ENCODE data around the gene USP11. TPM values are rescaled to one million over a fixed set of nuclear protein-coding genes. Genes with fewer than 3 reads are reported as not detected.

USP11 gene
- 10 to 100 TPM; 45.7 to 49.2 TPM for total RNA-seq

- ATAC-seq: peak; percentile 17 to 52
- H3K27me3 Mint-ChIP-seq: no peaks in the 10 kb centered on the region
- peak within 1 kb of the TSS; percentile 91 to 94 for H3K27ac Mint-ChIP-seq
- H3K4me3 Mint-ChIP-seq: peak within 1 kb of the TSS; percentile 93
- H3K9me3 Mint-ChIP-seq: no peaks in the 10 kb centered on the region
- no peak for DNase-seq (ENCODE audit: low spot score)
- no peaks in the 10 kb centered on the region for H3K36me3 Mint-ChIP-seq
- H3K4me1 Mint-ChIP-seq (ENCODE audit: low read depth in 2 of 2): peaks cover 11 to 22% of the 10 kb centered on the region in 2 donors
Measured at GRCh38 chrX:47232803-47233332, at the start of gene USP11. USP11 (plus strand) TSS chrX:47233009; CDS start chrX:47233044, 35 bp downstream.

DNA sequence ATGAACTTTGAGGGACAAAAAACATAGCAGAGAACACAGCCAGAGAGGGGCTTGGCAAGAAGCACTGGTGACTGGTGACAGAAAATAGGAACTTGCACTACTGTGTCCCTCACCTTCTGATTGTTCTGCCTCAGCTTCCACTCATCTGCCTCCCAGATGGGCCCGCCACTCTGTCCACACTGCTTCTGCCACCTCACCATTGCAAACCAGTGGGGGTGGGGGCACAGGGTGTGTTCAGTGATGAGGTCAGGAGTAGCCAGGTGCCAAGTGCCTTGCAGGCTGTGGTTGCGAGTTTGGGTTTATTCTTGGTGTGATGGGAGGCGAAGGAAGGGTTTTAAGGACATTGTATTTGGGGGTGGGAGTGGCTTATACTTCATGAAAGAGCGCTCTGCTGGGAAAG lies 48.3 kb upstream of the USP11 start:
- Mint-ChIP-seq H3K36me3 (peaks cover 4% of the 10 kb centered on the region), H3K4me3 (no peak overlapping the region), H3K9me3 (no peaks in the 10 kb centered on the region), H3K27me3 (peaks cover 0 to 7% of the 10 kb centered on the region in 2 donors), H3K4me1 (ENCODE audit: low read depth in 2 of 2) (peaks cover 4 to 7% of the 10 kb centered on the region in 2 donors), H3K27ac (no peak overlapping the region)
- DNase-seq (ENCODE audit: low spot score): no peak
- ATAC-seq: no peak

GRCh38 chrX:47185241-47185640 lies 47.6 kb upstream of the USP11 start:
- Mint-ChIP-seq H3K27me3 (peaks cover 0 to 7% of the 10 kb centered on the region in 2 donors), H3K4me1 (ENCODE audit: low read depth in 2 of 2) (peaks cover 4 to 7% of the 10 kb centered on the region in 2 donors), H3K9me3 (no peaks in the 10 kb centered on the region), H3K27ac (no peak overlapping the region), H3K36me3 (peaks cover 4% of the 10 kb centered on the region), H3K4me3 (no peak overlapping the region)
- DNase-seq (ENCODE audit: low spot score) (no peak), ATAC-seq (no peak)

DNA sequence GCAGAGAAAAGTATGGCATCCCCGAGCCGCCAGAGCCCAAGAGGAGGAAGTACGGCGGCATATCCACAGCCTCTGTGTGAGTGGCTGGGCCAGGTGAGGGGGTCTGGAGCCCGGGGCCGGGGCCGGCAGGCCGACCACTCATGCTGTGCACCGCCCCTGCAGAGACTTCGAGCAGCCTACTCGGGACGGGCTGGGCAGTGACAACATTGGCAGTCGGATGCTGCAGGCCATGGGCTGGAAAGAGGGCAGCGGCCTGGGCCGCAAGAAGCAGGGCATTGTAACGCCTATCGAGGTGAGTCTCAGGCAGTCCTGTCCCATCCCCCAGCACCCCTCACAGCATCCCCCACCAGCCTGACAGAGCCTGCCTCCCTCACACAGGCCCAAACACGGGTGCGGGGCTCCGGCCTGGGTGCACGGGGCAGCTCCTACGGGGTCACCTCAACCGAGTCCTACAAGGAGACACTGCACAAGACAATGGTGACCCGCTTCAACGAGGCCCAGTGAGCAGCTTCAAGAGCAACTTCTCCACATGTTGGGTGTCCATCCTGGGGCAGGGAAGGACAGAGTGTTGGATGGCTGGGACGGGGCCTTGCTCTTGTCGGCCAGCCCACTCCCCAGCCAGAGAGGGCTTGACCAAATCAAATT lies 46.6 kb upstream of the USP11 start:
- Mint-ChIP-seq H3K36me3 (peaks cover 4% of the 10 kb centered on the region), H3K27me3 (peaks cover 0 to 7% of the 10 kb centered on the region in 2 donors), H3K9me3 (no peaks in the 10 kb centered on the region), H3K4me1 (ENCODE audit: low read depth in 2 of 2) (peaks cover 7 to 13% of the 10 kb centered on the region in 2 donors), H3K4me3 (no peak overlapping the region), H3K27ac (no peak overlapping the region)
- DNase-seq (ENCODE audit: low spot score): peak; percentile 53
- no peak for ATAC-seq

DNA sequence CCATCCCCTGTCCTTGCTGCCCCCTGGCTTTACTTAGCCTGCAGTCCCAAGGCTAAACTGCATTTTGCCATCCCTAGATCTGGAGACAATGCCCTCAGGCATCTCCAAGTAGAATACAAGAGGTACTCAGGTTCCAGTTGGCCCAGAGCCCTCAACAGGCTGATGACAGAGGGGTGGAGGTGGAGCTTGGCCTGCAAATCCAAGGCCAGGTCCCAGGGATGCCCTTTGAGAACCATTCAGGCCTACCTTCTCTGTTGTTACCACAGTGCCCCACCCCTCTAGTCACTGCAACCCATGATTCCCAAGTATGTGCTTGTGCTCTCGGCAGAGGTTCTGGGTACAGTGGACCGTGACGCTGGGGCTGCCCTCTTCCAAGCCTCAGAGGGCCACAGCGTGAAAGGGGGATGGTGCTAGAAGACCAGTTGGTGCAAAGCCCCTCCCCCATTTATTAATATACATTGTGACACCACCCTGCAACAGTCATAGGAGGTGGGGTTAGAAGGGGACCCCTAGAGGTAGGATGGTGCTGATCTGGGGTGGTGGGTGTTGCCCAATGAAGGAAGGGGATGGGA lies 45.6 kb upstream of the USP11 start:
- H3K36me3 Mint-ChIP-seq: peaks cover 4% of the 10 kb centered on the region
- no peak overlapping the region for H3K27ac Mint-ChIP-seq

GRCh38 chrX:47189906-47190305 lies 42.9 kb upstream of the USP11 start:
- Mint-ChIP-seq H3K27ac (no peak overlapping the region), H3K4me1 (ENCODE audit: low read depth in 2 of 2) (peaks cover 25 to 35% of the 10 kb centered on the region in 2 donors), H3K4me3 (no peak overlapping the region), H3K27me3 (peaks cover 0 to 3% of the 10 kb centered on the region in 2 donors), H3K36me3 (no peaks in the 10 kb centered on the region), H3K9me3 (no peaks in the 10 kb centered on the region)
- ATAC-seq (no peak), DNase-seq (ENCODE audit: low spot score) (no peak)

More for the DNA sequence above, 45.6 kb upstream of the USP11 start:
- Mint-ChIP-seq H3K9me3 (no peaks in the 10 kb centered on the region), H3K27me3 (peaks cover 0 to 7% of the 10 kb centered on the region in 2 donors), H3K4me3 (no peak overlapping the region), H3K4me1 (ENCODE audit: low read depth in 2 of 2) (peaks cover 7 to 16% of the 10 kb centered on the region in 2 donors)
- DNase-seq (ENCODE audit: low spot score) (no peak), ATAC-seq (no peak)

- Mint-ChIP-seq H3K9me3 (no peaks in the 10 kb centered on the region), H3K4me1 (ENCODE audit: low read depth in 2 of 2) (peaks cover 32 to 41% of the 10 kb centered on the region in 2 donors), H3K27ac (peak overlapping the region; percentile 95 to 97), H3K36me3 (no peaks in the 10 kb centered on the region), H3K27me3 (peaks cover 0 to 2% of the 10 kb centered on the region in 2 donors), H3K4me3 (peak overlapping the region; percentile 95)
- peak; percentile 87 to 91 for ATAC-seq
- peak; percentile 90 for DNase-seq (ENCODE audit: low spot score)
Measured at GRCh38 chrX:47190445-47191269, 42.2 kb upstream of the USP11 start.

DNA sequence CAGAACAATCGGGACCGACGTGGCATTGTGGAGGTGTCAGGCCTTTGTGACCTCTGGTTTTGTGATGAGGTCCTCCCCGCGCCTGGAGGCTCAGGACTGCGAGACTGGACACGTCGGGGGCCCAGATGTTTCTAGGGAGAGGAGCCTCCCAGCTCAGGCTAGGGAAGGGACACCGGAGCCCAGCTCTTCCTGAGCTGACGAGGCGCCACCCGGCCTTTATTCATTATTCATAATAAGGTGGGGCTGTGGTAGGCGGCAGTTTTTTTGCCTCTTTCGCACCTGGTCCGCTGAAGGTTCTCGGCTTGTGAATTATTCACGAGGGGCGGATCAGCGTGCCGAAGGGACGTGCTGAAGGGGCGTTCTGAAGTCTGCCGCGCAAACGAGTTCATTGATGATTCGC lies 41.5 kb upstream of the USP11 start:
- H3K4me1 Mint-ChIP-seq (ENCODE audit: low read depth in 2 of 2): peaks cover 39 to 48% of the 10 kb centered on the region in 2 donors
- no peaks in the 10 kb centered on the region for H3K27me3 Mint-ChIP-seq
- H3K9me3 Mint-ChIP-seq: no peaks in the 10 kb centered on the region
- H3K27ac Mint-ChIP-seq: peak overlapping the region; percentile 95 to 97
- ATAC-seq: no peak
- no peaks in the 10 kb centered on the region for H3K36me3 Mint-ChIP-seq
- no peak for DNase-seq (ENCODE audit: low spot score)
- peak overlapping the region; percentile 95 for H3K4me3 Mint-ChIP-seq

DNA sequence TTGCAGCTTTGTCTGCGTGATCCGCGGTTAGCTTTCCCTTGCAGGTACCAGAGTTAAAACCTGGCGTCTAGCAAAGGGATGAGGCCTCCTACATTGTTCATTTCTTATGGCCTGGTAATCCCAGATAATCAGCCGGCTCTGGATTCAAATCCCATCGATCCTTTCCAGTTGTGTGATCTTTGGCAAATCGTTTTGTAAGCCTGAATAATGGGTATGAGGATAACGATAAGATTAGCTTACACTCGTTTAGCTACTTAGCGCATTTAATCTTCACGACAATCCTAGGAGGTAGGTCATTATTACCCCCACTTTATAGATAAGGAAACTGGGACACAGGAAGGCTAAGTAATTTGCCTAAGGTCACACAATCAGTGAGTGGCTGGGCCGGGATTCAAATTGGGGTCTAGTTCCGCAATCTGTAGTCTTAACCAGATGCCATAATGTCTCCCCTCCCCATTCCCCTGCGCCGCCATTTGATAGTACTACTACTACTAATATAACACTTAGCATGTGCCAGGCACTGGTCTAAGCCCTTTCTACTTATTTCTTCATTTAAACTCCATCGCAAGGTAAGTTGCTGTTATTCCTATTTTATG lies 40.9 kb upstream of the USP11 start:
- H3K4me3 Mint-ChIP-seq: peak overlapping the region; percentile 95
- DNase-seq (ENCODE audit: low spot score) (no peak), ATAC-seq (no peak)
- no peaks in the 10 kb centered on the region for H3K27me3 Mint-ChIP-seq
- no peaks in the 10 kb centered on the region for H3K9me3 Mint-ChIP-seq
- no peaks in the 10 kb centered on the region for H3K36me3 Mint-ChIP-seq
- peaks cover 42 to 54% of the 10 kb centered on the region in 2 donors for H3K4me1 Mint-ChIP-seq (ENCODE audit: low read depth in 2 of 2)
- peak overlapping the region; percentile 95 to 97 for H3K27ac Mint-ChIP-seq

DNA sequence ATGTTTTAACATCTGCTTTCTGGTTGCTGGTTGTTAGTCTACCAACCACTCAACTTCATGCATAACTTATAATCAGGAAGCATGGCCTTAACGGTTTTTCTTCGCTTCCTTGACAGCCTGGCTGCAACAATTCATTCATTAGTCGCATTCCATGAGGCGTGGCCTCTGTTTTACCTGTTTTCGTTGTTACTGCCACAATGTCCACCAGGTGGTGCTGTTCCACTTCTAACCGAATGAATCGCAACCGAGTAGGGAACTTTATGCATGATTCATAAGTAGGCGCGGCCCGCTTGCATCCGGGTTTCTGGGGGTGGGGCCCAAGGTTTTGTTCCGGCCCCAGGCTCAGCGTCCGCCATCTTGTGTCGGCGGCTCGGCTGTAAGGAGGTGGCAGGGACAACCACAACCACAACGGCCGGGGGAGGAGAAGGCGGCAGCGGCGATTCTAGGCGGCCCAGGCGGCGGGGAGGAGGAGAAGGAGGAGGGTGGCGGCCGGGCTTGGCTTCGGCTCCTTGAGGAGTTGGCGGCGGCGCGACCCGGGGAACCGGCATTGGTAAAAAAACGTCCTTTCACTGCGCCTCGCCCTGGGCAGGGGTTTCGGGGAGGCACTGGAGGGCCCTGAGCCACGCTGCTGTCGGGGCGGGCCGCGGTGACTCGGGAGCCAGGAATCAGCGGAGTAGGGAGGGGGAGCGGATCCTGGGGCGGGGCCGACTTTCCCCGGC lies 39.2 kb upstream of the USP11 start, which contains the start of gene UBA1:
UBA1 (plus strand) TSS at position 355 of the 719 bp plus-strand sequence. CDS start 4,974 bp downstream, outside the sequence.
- no peaks in the 10 kb centered on the region for H3K27me3 Mint-ChIP-seq
- ATAC-seq (peak; percentile 87 to 94), DNase-seq (ENCODE audit: low spot score) (peak; percentile 97)
- H3K4me3 Mint-ChIP-seq: peak within 1 kb of the TSS; percentile 95
- no peaks in the 10 kb centered on the region for H3K9me3 Mint-ChIP-seq
- peak within 1 kb of the TSS; percentile 90 to 99 for H3K27ac Mint-ChIP-seq
- peaks cover 44 to 59% of the 10 kb centered on the region in 2 donors for H3K4me1 Mint-ChIP-seq (ENCODE audit: low read depth in 2 of 2)
- H3K36me3 Mint-ChIP-seq: no peaks in the 10 kb centered on the region

- peak overlapping the region; percentile 90 to 99 for H3K27ac Mint-ChIP-seq
- H3K4me1 Mint-ChIP-seq (ENCODE audit: low read depth in 2 of 2): peaks cover 40 to 63% of the 10 kb centered on the region in 2 donors
- no peak for ATAC-seq
- no peaks in the 10 kb centered on the region for H3K9me3 Mint-ChIP-seq
- no peaks in the 10 kb centered on the region for H3K27me3 Mint-ChIP-seq
- DNase-seq (ENCODE audit: low spot score): no peak
- peak overlapping the region; percentile 95 for H3K4me3 Mint-ChIP-seq
- no peaks in the 10 kb centered on the region for H3K36me3 Mint-ChIP-seq
Measured at GRCh38 chrX:47194194-47194787, 38.5 kb upstream of the USP11 start.

GRCh38 chrX:47196098-47196497 lies 36.7 kb upstream of the USP11 start:
- Mint-ChIP-seq H3K4me3 (peak overlapping the region; percentile 95), H3K4me1 (ENCODE audit: low read depth in 2 of 2) (peaks cover 40 to 58% of the 10 kb centered on the region in 2 donors), H3K36me3 (no peaks in the 10 kb centered on the region), H3K27ac (peak overlapping the region; percentile 75 to 99), H3K9me3 (no peaks in the 10 kb centered on the region), H3K27me3 (no peaks in the 10 kb centered on the region)
- DNase-seq (ENCODE audit: low spot score): no peak
- no peak for ATAC-seq

All from natural killer cell treated with Interleukin-12 subunit alpha and Interleukin-12 subunit beta and Interleukin-15 and Interleukin-18, amount 100 ng/mL, for 72 hours (primary cell).